Right hindlimb (tissue), 1 donor: ENCODE results near the gene GSE1.

Source experiments
- DNase-seq: peaks from one replicate; pipeline ENCODE4 v3.0.0-alpha.2; 2018

GSE1 gene

GRCh38 chr16:85662976-85663830, 50.1 kb downstream of the GSE1 start:
- no peak for DNase-seq

GRCh38 chr16:85663891-85664321, 50.8 kb downstream of the GSE1 start:
- no peak for DNase-seq

- no peak for DNase-seq
These were observed 51.7 kb downstream of the GSE1 start for GRCh38 chr16:85664580-85665372.

- no peak for DNase-seq
These were observed 52.2 kb downstream of the GSE1 start for GRCh38 chr16:85665373-85665740.

DNA sequence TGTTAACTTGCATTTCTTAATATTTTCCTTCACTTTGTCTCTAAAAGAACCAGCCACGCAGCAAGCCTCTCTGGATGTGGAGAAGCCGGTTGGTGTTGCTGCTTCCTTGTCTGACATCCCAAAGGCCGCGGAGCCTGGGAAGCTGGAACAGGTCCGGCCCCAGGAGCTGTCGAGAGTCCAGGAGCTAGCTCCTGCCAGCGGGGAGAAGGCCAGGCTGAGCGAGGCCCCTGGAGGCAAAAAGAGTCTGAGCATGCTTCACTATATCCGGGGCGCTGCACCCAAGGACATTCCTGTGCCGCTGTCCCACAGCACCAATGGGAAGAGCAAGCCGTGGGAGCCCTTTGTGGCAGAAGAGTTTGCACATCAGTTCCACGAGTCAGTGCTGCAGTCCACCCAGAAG, 52.8 kb downstream of the GSE1 start:
- DNase-seq = no peak

DNA sequence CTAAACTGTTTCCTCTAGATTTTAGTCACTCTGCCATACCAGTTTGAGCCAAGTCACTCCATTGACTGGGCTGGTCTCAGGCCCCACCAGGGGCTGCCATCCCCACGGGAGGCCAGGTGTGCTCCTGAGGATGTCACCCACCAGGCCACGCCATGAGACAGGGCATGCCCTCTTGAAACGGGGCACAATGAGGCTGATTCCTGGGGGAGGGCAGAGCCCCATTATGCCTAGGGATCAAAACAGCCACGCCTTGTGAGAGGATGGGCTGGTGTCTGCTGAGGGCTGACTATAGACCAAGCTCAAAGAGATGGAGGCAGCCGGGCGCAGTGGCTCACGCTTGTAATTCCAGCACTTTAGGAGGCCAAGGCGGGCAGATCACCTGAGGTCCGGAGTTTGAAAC, 54.1 kb downstream of the GSE1 start:
- no peak for DNase-seq

- no peak for DNase-seq
These were observed 54.8 kb downstream of the GSE1 start for GRCh38 chr16:85667841-85668413.

DNA sequence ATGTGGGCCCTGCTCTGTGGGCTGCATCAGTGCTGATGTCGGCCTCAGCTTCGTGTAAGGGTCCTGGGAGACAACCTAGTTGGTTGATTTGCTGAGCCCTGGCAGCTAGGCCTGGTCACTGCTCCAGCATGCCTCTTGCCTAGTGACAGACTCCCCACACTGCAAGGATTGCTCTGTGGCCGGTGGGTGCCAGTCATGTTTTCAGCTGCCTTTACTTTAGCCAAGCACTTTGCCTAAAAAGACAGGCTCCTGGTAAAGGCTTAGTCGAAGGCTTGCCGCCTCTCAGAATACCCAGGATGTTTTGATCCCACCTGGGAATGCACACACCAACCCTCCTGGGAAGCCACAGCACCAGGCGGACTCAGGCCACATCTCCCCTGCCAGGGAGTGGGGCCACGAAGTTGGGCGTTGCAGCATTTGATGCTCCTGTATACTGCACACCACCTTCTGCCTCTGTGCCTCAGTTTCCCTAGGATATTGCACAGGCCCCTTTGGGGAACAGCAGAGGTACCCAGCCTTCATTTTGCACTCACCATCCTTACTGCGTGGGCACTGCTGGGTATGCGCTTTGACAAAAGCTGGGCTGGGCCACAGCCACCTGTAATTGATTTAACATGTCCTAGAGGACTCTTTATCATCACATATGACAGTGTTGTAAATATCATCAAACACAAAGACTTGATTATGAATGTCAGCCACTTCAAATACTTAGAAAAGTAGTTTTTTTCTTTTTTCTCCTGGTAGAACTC, 55.7 kb downstream of the GSE1 start:
- no peak for DNase-seq

GRCh38 chr16:85670840-85671239, 57.7 kb downstream of the GSE1 start:
- DNase-seq = no peak

DNA sequence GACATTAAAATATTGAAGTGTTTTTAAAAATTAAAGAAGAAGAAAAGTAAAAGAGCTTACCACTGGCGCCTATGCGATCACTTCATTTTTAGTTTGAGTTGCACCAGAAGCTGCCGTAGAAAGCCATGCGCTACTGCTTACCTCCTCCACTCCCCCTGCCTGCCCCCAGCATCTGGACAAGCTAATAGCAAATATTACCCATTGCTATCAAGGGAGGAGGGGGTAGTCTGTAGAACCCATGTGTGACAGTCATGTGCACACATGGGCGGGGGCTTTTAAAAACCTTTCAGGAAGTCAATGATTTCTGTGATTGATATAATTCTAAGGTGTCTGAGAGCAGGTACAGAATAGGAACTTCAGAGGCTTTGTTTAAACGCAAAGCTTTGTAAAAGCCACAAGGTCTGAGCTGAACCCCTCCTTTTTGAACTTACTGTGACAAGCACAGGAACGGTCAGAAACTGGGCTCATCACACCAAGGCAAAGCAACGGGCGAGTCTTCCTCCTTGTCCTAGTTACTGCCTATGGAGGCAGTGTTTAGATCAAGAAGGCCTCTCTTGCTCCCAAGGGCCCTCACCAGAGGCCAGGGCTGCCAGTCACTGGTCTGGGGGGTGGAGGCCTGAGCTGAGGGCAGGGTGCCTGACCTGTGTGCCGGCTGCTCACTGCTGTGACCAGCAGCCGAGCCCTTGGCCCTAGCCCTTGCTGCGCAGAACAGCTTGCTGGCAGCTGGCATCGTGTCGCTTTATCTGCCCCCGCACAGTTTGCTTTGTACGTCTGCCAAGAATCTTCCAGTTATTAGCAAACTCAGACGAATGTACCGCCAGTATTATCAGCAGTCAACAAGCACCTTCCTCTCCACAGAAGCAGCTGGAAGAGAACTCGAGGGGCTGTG, 60.7 kb downstream of the GSE1 start:
- DNase-seq = no peak

DNA sequence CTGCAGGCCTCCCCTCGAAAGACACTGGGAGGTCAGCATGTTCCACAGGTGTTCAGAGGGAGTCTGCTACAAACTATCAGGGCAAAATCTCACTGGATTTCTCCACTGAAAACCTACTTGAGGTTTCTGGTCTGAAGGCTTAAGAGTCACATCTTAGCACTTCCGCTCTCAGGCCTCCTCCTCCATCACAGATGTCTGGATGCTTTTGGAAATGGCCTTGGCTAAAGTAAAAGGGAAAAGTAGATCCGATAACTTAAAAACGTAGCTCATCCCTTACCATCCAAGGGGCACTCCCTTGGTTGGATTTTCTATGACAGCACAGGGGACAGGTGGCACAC, 61.3 kb downstream of the GSE1 start:
- DNase-seq = no peak

DNA sequence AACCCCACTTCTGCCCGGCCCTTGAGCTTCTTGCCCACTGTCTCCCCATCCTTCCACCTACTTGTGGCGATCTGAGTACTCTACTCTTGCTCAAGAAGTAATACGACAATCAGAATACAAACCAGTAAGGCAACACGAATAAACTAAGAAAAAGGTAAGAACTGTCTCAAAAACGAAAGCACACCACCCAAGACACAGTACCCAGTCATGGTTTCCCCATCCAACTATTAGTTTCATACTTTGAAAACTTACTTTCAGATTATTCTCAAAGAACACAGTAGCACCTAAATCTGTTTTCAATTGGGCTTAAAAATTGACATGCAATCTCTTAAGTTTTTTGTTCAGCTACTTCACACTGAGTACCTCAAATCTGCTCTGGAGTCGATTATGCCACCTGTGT, 61.7 kb downstream of the GSE1 start:
- no peak for DNase-seq

- DNase-seq = no peak
These were observed 62.2 kb downstream of the GSE1 start for GRCh38 chr16:85675251-85675874.

GRCh38 chr16:85676466-85676865, 63.3 kb downstream of the GSE1 start:
- no peak for DNase-seq

DNA sequence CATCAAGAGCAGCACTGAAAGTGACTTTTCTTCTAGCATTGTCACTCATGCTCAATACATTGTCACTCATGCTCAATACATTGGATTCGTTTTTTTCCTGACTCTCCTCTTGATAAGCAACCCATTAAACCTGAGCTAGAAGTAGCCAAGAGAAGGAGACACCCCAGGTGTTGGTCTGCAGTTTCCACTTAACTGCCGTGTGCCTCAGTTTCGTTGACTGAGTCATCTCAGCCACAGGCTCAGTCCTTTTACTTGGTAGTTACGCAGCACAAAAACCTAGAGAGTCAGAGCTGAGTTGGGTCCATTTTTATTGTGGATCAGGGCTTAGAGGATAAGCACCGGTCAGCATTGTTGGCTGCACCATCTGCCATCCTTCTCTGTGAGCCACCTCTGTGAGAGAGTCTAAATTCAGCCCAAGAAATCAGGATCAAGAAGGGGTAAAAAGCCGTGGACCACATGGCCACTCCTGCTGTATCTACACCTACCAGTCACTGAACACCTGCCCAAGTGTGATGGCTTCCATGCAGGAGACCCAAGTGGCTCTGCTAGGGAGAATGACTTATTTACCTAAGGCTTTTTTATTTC, 64.4 kb downstream of the GSE1 start:
- no peak for DNase-seq

GRCh38 chr16:85678016-85678415, 64.9 kb downstream of the GSE1 start:
- no peak for DNase-seq

GRCh38 chr16:85678821-85679220, 65.7 kb downstream of the GSE1 start:
- no peak for DNase-seq

DNA sequence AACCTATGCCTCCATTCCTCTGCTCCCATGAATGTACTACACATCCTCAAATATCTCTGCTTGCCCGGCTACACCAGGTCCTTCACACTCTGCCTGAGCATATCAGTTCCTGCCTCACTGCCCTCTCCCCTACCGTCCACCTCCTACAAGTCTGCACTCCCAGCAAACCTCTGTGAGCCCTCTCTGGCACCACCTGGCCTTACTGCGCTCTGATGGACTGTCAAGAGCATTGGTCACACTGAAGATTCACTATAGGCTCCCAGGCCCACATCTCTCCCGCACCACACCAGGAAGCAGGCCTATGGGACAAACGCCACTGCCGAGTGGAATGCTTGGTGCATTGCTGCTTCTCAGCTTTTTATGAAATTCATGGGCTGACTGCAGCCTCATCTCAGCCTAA, 66.7 kb downstream of the GSE1 start:
- DNase-seq = no peak

GRCh38 chr16:85680352-85680944, 67.3 kb downstream of the GSE1 start:
- DNase-seq = no peak

- DNase-seq = no peak
These were observed 68.1 kb downstream of the GSE1 start for GRCh38 chr16:85681255-85681654.

- no peak for DNase-seq
These were observed 69.4 kb downstream of the GSE1 start for GRCh38 chr16:85682516-85682915.
